NCI-H2107 (cell line): Measurements from ENCODE around the gene ABCA1.
"Not testable (repeated sequence)": the region's sequence is repeated elsewhere in the genome, so short reads cannot be mapped to it uniquely, and the experiment has no call there.

Source experiments
- DNase-seq: peaks from one replicate; lab custom pipeline; 2025; lab: John Stamatoyannopoulos, UW

The ABCA1 gene

DNA sequence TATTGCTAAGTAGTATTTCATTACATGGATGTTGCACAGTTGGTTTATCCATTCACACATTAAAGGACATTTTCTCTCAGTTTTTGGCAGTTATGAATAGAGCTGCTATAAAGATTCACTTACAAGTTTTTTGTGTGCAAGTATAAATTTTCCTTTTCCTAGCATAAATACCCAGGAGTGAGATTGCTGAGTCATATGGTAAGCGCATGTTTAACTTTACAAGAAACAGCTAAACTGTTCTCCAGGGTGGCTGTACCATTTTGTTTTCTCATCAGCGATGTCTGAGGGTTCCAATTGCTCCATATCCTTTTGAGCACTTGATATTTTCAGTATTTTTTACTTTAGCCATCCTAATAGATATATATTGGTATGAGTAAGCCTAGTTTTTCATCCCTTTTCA, 16.4 kb upstream of the ABCA1 start:
- no peak for DNase-seq

DNA sequence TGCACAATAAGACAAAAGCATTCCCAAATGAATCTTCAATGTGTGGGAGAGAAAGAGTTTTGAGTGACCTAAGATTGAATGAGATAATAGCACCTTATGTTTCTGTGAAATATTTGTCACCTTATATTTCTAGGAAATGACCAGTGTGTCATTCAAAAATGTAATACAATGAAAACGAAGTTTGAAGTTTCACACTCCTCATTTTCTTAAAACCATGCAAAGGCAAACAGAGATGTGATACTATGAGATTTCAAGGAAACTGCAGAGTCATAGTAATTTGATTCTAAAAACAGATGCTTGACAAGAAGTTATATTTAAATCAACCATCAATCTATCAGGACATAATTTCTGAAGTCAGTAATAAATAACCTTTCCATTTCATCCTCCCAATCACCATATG, 13.6 kb upstream of the ABCA1 start:
- DNase-seq = no peak

DNA sequence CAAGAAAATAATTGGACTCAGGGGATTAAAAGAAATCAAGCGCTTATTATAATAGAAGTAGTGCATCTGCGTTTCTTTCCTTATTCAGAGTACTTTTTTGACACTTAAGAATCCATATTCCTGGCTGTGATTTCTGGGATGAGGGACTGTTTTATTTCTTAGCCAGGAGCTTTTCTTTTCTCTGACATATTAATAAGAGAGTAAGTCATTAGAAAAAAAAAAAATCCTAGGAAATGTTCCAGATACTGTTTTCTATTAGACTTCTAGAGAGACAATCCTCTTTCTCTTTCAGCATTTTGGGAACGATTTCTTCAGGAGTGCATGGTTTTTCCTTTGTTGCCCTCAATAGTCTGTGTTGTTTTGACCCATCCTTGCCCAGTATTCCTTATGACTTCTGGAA, 8.3 kb upstream of the ABCA1 start:
- no peak for DNase-seq

DNA sequence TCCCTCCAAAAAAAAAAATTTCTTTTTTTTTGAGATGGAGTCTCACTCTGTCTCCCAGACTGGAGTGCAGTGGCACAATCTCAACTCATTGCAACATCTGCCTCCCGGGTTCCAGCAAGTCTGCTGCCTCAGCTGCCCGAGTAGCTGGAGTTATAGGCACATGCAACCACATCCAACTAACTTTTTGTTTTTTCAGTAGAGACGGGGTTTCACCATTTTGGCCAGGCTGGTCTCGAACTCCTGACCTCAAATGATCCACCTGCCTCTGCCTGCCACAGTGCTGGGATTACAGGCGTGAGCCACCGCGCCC, 7.5 kb upstream of the ABCA1 start:
- DNase-seq = not testable (repeated sequence)

DNA sequence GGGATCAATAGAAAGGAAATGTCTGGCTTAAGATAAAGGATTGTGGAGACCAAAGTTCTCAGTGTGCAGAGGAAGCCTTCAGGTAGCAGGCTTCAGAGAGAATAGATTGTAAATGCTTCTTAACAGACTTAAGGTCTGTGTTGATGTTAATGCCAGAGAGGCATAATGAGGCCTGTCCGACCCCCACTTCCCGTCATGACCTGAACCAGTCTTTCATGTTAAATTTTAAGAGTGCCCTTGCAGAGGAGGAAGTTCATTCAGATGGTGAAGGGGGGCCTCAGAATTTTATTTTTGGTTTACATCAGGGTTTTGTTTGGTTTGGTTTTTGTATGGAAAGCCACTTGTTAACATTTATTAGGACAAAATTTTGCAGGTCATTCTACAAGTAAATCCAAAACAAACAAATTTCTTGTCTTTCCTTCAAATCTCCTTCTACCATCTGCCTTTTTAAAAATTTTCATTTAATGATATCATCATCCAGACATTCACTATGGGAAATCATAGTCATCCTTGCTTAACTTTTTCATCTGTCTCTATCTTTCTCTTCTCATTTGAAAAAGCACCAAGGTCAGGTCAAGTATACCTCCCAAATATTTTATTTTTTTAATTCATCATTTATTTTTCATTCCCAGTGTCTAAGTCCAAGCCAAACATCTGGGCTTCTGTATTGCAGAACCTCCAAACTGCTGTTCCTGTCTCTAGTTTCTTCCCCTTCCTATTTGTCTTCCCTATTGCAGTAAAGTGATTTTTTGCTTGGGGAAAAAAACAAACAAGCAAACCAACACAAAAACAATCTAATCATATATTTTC, 6.9 kb upstream of the ABCA1 start:
- DNase-seq = no peak

DNA sequence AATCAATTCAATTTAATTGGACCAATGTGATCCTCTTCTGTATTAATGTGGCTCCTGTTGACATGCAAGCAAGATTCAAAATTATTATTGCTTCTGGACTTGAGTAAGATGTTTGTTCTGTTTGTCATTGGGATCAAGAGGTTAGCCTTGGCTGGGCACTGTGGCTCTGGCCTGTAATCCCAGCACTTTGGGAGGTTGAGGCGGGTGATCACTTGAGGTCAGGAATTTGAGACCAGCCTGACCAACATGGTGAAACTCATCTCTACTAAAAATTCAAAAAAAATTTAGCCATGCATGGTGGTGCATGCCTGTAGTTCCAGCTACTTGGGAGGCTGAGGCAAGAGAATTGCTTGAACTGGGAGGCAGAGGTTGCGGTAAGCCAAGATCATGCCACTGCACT, 5.1 kb upstream of the ABCA1 start:
- not testable (repeated sequence) for DNase-seq

DNA sequence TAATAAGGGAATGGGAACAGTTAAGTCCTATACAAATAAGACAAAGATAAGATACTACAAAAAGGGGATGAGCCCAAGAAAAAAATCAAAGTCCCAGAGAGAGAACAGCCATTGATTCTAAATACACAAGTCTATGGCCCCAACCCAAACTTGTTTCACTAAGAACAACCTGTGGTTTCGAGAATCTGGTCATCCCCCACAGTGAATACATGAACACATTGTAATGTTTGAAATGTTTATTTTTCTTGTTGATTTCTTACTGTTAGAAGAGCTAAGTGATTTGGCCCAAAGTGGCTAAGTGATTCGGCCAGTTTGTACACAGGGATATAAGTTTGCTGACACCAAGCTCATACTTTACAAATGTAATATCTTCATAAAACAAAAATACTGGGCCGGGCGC, 3.3 kb upstream of the ABCA1 start:
- DNase-seq = no peak

DNA sequence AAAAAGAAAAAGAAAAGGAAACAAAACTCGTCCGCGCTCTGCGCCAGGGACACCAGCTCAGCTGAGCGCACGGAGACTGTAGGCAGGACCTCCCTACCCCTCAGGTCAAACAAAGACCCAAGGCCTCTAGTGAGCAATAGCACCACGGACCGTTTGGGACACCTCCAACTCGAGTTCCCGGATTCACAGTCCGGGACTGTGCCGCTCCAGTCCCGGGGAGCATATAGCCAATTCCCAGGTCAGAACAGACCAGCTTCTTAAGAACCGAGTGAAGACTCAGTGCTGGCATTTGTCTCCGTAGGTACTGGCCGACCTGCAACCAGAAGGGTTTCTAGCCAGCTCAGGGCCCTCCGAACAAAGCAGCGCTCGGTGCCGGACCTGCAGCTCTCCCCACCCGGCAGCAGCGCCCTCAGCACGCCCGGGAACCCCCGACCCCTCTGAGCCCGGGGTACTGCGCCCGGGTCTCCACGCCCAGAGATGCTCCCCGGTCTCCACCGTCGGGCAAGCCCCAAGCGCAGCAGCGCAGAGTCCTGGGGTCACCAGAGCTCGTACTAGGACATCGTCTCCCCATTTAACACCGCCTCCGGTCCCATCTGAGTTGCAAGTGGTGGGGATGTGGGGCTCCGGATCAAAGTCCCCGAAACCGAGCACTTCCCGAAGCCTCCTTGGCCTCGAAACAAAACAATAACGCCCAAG, 591 bp downstream of the ABCA1 start:
- DNase-seq = no peak

DNA sequence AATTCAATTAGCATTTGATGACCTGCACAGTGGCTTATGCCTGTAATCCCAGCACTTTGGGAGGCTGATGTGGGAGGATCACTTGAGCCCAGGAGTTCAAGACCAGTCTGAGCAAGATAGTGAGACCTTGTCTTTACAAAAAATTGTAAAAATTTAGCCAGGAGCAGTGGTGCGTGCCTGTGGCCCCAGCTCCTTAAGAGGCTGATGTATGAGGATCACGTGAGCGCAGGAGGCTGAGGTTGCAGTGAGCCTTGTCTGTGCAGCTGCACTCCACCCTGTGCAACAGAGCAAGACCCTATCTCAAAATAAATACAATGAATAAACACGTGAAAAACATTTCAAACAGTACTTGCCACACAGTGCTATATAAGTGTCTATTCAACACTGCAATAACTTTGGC, 4.2 kb downstream of the ABCA1 start:
- DNase-seq = no peak

DNA sequence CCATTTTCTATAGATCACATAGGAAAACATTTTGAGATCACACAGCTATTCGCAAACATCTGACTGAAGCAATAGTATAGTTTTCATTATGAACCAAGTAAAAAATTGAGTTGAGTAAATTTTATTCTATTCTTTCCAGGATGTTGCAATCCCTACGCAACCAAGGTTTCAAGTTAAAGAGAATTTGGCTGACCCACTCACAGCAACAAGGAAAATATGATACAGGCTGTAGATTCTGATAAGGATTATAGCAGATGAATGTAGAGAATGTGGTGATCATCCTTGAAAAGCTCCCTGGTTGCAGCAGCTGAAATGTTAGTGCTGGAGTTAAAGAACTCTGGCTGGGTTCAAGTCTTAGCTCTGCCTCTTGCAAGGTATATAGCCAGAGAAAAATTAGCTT, 4.7 kb downstream of the ABCA1 start:
- no peak for DNase-seq

DNA sequence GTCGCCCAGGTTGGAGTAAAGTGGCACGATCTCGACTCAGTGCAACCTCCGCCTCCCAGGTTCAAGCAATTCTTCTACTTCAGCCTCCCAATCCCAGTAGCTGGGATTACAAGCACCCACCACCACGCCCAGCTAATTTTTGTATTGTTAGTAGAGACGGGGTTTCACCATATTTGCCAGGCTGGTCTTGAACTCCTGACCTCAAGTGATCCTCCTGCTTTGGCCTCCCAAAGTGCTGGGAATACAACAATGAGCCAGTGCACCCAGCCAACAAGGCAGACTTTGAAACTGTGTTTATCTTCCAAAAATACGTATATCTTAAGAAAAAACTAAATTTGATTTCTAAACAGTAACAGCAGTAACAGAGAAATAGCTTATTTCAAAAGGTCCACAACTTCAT, 5.2 kb downstream of the ABCA1 start:
- DNase-seq = not testable (repeated sequence)

DNA sequence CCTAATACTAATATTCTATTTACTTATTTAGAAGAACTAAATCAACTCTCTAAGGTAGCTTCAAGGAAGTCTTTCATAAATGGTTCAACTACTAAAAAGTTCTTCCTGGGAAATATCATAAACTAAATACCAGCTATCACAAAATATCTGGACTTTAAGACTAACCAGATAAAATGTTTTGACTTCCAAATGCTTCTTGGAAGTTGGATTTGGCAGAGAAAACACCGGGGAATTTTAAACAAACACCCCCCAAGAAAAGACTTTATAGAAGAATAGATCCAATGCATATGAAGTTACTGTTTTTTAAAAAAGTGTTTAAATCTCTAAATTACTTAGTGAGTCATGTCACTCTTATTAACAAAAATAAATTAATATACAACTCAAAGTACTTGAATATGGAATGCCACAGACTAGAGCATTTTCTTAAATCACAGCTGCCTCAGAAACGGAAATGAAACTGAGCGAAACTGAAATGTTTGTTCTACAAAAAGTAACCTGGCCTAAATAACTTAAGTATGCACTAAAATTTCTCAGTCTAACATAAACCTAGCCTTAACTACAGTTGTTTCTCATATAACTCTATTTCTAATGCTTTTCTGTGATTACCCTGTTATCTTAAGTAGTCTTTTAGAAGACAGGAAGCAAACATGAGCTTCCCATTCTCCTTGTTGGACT, 6.8 kb downstream of the ABCA1 start:
- no peak for DNase-seq

DNA sequence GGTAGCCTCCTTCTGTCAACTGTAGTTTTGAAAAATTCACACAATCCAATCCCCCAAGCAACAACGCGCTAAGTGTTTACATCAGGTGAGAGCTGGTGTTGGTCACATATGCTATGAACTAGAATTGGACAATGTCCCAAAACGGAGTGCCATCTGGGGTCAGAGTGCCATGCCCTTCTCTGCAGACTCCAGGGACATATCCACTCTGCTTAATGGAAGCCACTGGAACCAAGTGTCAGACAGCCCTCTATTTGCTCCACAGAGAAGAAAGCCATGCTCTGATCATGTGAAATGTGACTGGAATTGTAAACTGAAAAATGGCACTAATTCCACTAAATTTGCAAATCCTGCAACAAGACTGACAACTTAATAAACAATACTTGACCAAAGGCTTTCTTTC, 12.2 kb downstream of the ABCA1 start:
- DNase-seq = no peak

DNA sequence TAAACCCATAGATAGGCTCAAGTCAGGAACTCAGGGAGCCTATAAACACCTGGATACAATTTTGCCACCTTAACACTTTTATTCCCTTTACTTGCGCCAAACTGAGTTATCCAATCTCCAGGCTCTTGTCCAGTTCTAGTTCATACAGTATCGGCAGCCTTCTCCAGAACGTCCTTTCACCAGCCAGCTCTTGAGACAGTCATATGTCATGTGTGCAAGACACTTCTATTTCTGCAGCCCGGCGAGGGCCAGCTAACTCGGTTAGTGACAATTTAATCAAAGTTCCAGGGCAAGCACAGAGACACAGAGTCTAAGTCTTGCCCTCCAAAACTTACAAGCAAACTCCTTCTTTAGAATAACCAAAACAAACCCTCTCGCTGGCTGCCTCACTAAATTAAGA, 12.9 kb downstream of the ABCA1 start:
- DNase-seq = no peak

DNA sequence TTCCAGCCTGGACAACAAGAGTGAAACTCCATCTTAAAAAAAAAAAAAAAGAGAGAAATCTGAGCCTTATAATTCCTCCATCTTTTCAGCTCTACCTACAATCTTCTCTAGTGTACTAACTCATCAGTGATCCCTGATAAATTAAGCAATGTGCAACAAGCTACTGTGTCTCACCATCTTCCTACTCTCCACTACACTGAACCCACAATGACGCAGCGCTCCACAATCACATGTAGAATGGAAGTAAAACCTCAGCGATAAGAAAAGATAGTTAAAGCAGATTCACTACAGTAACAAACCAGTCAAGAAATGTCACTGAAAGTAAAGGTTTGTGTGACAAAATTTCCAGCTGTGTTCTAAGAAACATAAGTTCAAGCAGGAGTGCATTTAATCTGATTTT, 13.5 kb downstream of the ABCA1 start:
- DNase-seq = no peak

DNA sequence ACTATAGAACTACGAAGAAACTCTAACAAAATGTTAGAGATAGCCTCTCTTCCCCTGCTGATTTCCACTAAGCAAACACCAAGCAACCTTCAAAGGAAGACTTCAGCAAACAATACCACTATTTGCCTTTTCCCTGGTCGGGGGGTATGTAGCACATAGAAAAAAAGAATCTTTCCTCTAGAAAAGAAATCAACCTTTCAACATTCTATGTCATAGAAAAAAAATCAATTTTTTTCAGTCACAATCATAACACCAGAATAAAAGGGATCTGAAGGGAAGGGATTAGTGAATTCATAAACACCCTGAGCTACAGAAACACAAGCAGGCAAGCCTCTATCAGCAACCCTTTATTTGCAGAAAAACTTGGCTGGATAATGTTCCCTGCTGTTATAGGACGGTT, 15.3 kb downstream of the ABCA1 start:
- DNase-seq = no peak

DNA sequence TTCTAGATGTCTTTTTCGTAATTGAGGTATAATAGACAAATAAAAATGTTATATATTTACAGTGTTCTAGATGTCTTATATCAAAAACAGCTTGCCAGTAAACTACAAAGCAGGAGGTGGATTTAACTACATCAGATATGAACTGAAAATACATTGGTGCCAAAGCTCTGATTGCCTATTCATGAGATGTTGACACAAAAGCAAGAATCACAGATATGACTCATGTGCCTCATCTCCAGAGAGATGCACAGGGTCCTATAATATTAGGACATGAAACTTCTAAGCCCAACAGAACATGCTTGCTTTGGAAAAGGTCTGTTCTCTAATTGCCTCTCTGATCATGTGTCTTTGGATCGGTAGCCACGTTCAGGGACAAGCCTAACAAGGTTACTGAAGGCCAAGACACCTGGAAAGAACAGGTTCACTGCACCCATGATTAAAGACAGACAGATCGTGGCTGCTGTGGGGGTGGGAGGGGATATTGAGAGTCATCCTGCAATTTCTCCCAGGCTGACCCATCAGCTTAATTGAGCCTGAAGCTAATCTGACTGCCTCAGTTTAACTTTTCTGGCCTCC, 16.8 kb downstream of the ABCA1 start:
- DNase-seq = no peak

DNA sequence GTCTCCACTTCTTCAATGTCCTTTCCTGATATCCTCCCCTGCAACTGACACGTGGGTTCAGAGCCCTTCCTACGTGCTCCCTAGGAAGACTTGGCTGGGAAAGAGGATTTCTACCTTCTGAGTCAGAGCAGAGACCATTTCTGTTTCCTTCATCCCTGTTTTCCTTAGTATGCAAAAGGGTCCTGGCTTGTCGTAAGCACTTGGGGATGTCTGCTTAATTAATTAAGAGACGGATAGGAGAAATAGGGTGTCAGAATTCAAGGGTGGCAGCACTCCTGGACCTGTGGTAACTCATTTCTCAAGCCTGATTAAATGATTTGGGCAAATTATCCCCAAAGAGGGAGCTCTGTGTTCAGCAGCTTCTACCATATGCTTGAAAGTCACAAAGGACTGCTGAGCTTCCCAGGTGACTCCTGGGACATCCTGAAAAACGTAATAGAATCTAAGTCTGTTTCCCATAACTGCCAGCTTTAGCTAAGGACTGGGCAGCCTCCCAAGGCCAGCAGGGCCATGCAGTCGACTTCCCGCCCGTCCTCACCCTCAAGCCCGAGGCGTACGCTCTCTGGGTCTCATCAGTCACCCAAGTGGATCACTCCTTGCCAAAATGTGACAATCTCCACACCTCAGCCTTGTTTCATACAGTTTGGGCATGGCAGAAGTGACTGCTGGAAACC, 20.5 kb downstream of the ABCA1 start:
- DNase-seq = no peak

DNA sequence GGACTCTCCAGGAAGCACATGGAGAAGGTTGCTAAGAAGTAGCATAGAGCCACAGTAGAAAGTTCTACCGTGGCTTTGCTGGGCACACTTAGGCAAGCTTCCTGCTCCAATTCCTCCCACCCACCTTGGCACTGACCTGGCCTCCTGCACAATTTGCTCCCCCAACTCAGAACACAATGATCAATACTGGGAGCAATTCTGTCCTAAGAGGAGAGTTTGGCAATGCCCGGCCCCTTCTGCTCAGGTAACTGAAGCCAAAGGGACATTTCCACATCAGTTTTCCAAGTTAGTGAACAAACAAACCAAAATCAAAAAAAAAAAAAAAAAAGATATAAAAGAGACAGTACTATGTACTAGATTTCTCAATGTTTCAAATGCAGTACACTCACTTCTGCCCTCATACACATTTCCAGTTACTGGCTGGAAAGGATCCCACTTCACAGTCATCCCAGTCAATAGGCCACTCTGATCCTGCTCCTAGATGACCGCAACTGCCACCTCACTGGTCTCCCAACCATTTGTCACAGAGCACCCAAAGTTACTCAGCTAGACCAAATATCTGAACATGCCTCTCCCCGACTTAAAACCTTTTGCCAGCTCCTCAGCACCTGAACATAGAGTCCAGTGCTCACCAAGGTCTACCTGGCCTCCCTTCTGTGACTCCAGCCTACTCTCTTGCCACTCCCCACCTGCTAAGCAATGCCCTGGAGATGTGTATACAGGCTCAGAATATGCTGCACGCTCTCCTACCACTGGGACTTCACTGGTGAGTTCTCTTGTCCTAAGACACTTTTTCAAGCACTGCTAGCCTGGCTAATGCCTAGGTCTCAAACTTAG, 21.3 kb downstream of the ABCA1 start:
- DNase-seq = no peak

DNA sequence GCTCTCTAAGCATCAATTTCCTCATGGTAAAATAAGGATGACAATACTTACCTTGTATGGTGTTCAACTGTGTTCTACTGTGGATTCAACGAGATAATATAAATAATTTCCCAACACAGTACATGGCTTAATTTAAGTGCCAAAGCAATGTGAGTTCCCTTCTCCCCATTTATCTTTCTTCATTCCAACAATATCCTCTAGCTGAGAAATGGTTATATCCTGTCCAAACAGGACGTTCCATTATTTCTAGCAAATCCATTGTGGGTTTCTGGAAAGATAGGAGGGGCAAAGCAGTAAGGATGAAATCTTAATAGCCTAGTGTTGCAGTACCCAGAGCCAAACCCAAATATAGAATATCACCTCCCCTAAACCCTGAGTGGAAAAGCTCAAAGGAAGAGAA, 22.0 kb downstream of the ABCA1 start:
- DNase-seq = no peak

DNA sequence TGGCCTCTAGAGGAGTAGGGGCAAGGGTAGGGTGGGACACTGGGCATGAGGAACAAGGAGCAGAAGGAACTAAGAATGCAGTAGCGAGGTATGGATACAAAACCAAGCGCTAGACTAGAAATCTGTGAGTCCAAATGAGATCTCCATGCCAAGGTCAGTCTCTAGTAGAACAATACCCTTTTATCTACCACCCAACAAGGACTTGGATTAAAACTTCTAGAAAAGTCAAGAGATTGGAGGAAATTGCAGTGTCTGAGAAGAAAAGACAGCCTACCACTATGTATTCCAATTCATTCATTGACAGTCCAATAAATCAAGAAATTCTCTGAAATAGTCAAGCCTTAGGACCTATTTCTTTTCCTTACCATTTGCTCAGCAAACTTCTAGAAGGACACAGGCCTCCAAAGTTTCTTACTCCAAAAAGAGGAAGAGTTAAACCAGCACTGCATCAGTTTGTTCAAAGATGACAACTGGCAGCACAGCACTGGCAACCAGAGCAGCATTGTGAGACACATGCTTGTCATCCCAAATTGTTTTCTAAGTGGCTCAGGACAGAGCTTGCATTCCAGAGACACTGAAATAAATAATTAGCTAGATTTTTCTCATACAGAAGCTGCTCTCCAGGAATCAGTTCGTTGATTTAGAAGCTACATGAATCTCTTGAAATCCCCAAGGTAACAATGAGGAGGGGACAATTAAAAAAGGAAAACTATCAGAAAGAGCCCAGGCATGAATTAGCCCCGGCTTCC, 22.6 kb downstream of the ABCA1 start:
- no peak for DNase-seq
